ENCODE measurements around the gene SEC16A.

SEC16A gene

GRCh38 chr9:136511670-136512592, 29.1 kb upstream of the SEC16A start:
- no peak overlapping the region for H3K4me3 ChIP-seq (ENCODE audit: low read depth in 1 of 2, low read length in 1 of 2)
- H3K4me1 ChIP-seq (ENCODE audit: control insufficient read depth in 1 of 2, insufficient read depth in 1 of 2, low read depth in 1 of 2, low read length in 1 of 2): no peaks in the 10 kb centered on the region
- TF ChIP-seq CTCF (IDR thresholded peaks at IDR 0.05): no peak
- no peaks in the 10 kb centered on the region for H3K27me3 ChIP-seq
- no peaks in the 10 kb centered on the region for H3K9me3 ChIP-seq
- peaks cover 100% of the 10 kb centered on the region for H3K36me3 ChIP-seq
- no peak overlapping the region for H3K27ac ChIP-seq

DNA sequence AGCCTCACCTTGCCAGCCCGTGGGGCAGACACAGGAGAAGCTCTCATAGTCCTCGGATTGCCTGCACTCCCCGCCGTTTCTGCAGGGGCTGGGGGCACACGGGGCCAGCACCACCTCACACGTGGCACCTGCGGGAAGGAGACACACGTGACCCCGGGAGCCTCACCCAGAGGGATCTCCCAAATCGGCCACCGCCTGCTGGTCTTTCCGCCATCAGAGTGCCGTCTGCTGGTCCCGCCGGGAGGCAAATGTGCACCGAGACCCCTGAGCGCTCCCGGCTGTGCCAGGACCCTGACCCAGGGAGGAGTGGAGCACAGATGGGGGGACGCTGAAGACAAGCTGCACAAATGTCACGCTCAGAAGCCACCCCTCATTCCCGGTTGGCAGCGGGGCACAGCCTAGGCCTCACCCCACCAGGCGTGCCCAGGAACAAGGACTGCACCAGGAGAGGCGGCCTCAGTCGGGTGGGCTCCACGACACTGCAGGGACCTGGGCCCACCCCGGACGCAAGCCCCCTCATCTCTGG, 28.4 kb upstream of the SEC16A start:
- no peak overlapping the region for H3K27ac ChIP-seq
- no peaks in the 10 kb centered on the region for H3K4me1 ChIP-seq (ENCODE audit: control insufficient read depth in 1 of 2, insufficient read depth in 1 of 2, low read depth in 1 of 2, low read length in 1 of 2)
- no peak for TF ChIP-seq CTCF (IDR thresholded peaks at IDR 0.05)
- H3K4me3 ChIP-seq (ENCODE audit: low read depth in 1 of 2, low read length in 1 of 2): no peak overlapping the region
- H3K36me3 ChIP-seq: peaks cover 100% of the 10 kb centered on the region
- no peaks in the 10 kb centered on the region for H3K27me3 ChIP-seq
- no peaks in the 10 kb centered on the region for H3K9me3 ChIP-seq

- no peak for TF ChIP-seq CTCF (IDR thresholded peaks at IDR 0.05)
- Histone ChIP-seq H3K27ac (no peak overlapping the region), H3K4me1 (ENCODE audit: control insufficient read depth in 1 of 2, insufficient read depth in 1 of 2, low read depth in 1 of 2, low read length in 1 of 2) (no peaks in the 10 kb centered on the region), H3K27me3 (no peaks in the 10 kb centered on the region), H3K36me3 (peaks cover 100% of the 10 kb centered on the region), H3K4me3 (ENCODE audit: low read depth in 1 of 2, low read length in 1 of 2) (no peak overlapping the region), H3K9me3 (peaks cover under 1% of the 10 kb centered on the region)
Observed at GRCh38 chr9:136510561-136510960, 27.7 kb upstream of the SEC16A start.

DNA sequence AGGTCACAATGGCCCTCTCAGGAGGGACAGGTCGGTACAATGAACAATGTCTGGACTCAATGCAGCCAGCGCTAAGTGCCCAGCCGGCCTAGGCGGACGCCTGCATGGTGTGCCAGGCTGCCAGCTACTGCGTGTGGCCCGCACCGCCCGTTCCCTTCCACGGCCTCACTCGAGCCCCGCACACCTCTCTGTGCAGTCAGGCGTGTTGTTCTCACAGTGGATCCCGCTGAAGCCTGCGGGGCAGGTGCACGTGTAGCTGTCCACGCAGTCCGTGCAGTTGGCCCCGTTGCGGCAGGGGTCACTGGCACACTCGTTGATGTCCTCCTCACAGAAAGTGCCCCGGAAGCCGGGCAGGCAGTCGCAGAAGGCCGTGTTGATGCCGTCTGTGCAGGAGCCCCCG, 26.7 kb upstream of the SEC16A start:
- no peaks in the 10 kb centered on the region for H3K27me3 ChIP-seq
- H3K4me1 ChIP-seq (ENCODE audit: control insufficient read depth in 1 of 2, insufficient read depth in 1 of 2, low read depth in 1 of 2, low read length in 1 of 2): no peaks in the 10 kb centered on the region
- peaks cover 100% of the 10 kb centered on the region for H3K36me3 ChIP-seq
- no peak overlapping the region for H3K4me3 ChIP-seq (ENCODE audit: low read depth in 1 of 2, low read length in 1 of 2)
- no peak for TF ChIP-seq CTCF (IDR thresholded peaks at IDR 0.05)
- no peak overlapping the region for H3K27ac ChIP-seq
- peaks cover 9% of the 10 kb centered on the region for H3K9me3 ChIP-seq

- Histone ChIP-seq H3K4me1 (ENCODE audit: control insufficient read depth in 1 of 2, insufficient read depth in 1 of 2, low read depth in 1 of 2, low read length in 1 of 2) (no peaks in the 10 kb centered on the region), H3K9me3 (peaks cover 9% of the 10 kb centered on the region), H3K36me3 (peaks cover 100% of the 10 kb centered on the region), H3K27ac (no peak overlapping the region), H3K4me3 (ENCODE audit: low read depth in 1 of 2, low read length in 1 of 2) (no peak overlapping the region), H3K27me3 (no peaks in the 10 kb centered on the region)
- no peak for TF ChIP-seq CTCF (IDR thresholded peaks at IDR 0.05)
Observed at GRCh38 chr9:136508729-136509500, 26.1 kb upstream of the SEC16A start.
